HepG2 (cell line): ENCODE data around the gene GPX2. TPM values are rescaled to one million over a fixed set of nuclear protein-coding genes. Genes with fewer than 3 reads are reported as not detected.

ENCODE experiments used
- ATAC-seq: fragments of 200-7000 bp; cut with Tn5 transposase; 3 replicates; pipeline ENCODE4 v1.9.1; 2020; ENCODE audit warnings: mild to moderate bottlenecking, moderate library complexity
- BruUV-seq: library from RNA; stranded (reverse); fragments of 400-500 nt; replicated peaks from 2 replicates; lab custom pipeline; 2021; lab: Mats Ljungman, UMichigan
- CTCF ChIA-PET: fragments of 300-600 bp; formaldehyde crosslinking; extraction: SDS; loops from one replicate; lab custom pipeline; 2021; ENCODE audit warnings: low total read pairs, inconsistent platforms, low intra/inter-chr PET ratio; lab: Yijun Ruan, JAX
- POLR2A ChIA-PET: fragments of 350-600 bp; sonication (Branson Sonifier 250); formaldehyde crosslinking; loops from one replicate; lab custom pipeline; 2020; ENCODE audit warnings: antibody characterized with exemption, inconsistent platforms; lab: Yijun Ruan, JAX
- DNase-seq: peaks from one replicate; pipeline ENCODE4 v3.0.0-alpha.2; 2015; ENCODE audit warnings: low spot score
- FAIRE-seq: peaks from 3 replicates; lab custom pipeline; 2011; peaks lifted over from hg19 to GRCh38; lab: Jason Lieb, UNC
- H2AFZ ChIP-seq: one replicate; pipeline ENCODE4 v1.6.1; 2011; ENCODE audit warnings: low read length, inconsistent platforms
- H3K27ac ChIP-seq: fragments of 300-600 bp; 3 replicates; pipeline ENCODE4 v1.8.0; 2011; ENCODE audit warnings: mixed run types, mild to moderate bottlenecking, mixed read lengths, low read length, inconsistent platforms; ENCODE audit not compliant: insufficient read depth; ENCODE audit errors: extremely low read length
- H3K27me3 ChIP-seq, 2 experiments: fragments of 200-600 bp in 1 of 2; 2 replicates in 1 of 2; 3 replicates in 1 of 2; pipeline versions ENCODE4 v1.6.0 to v1.8.0; 2011; ENCODE audit warnings: low read length in 2 of 2, mild to moderate bottlenecking in 2 of 2, moderate library complexity in 2 of 2, inconsistent platforms in 1 of 2; ENCODE audit not compliant: insufficient read depth in 2 of 2, control insufficient read depth in 1 of 2
- H3K36me3 ChIP-seq, 2 experiments: fragments of 200-600 bp in 1 of 2; replicated peaks in 1 of 2; 2 replicates in 1 of 2; 3 replicates in 1 of 2; pipeline versions ENCODE4 v1.5.1 to v1.8.0; 2011; ENCODE audit warnings: low read length in 2 of 2, inconsistent platforms in 1 of 2; ENCODE audit not compliant: insufficient read depth in 2 of 2, control insufficient read depth in 1 of 2
- H3K4me1 ChIP-seq: 2 replicates; pipeline ENCODE4 v1.5.1; 2012; ENCODE audit warnings: low read length, inconsistent platforms; ENCODE audit not compliant: insufficient read depth
- H3K4me2 ChIP-seq: 2 replicates; pipeline ENCODE4 v1.6.0; 2011; ENCODE audit warnings: low read depth, low read length, inconsistent platforms
- H3K4me3 ChIP-seq, 3 experiments: fragments of 200-600 bp in 1 of 3; sonication (generic), shearing (Covaris generic) in 1 of 3; replicated peaks in 1 of 3; 2 replicates each; pipeline ENCODE4 v1.5.1; 2011 to 2016; ENCODE audit warnings: low read length in 3 of 3, inconsistent platforms in 2 of 3, low read depth in 2 of 3, mild to moderate bottlenecking in 2 of 3, control low read depth in 1 of 3, mixed read lengths in 1 of 3; ENCODE audit not compliant: insufficient read depth in 1 of 3
- H3K79me2 ChIP-seq: one replicate; pipeline ENCODE4 v1.6.1; 2011; ENCODE audit warnings: low read length, inconsistent platforms; ENCODE audit not compliant: insufficient read depth
- H3K9ac ChIP-seq: 2 replicates; pipeline ENCODE4 v1.6.0; 2011; ENCODE audit warnings: mild to moderate bottlenecking, low read depth, low read length, inconsistent platforms; ENCODE audit not compliant: insufficient read depth
- H3K9me3 ChIP-seq: 2 replicates; pipeline ENCODE4 v1.5.1; 2012; ENCODE audit warnings: mild to moderate bottlenecking, low read length
- H4K20me1 ChIP-seq: 2 replicates; pipeline ENCODE4 v1.6.0; 2011; ENCODE audit warnings: inconsistent platforms, mild to moderate bottlenecking, low read length, moderate library complexity; ENCODE audit not compliant: insufficient read depth
- BORCS8-MEF2B ChIP-seq: sonication (generic); formaldehyde crosslinking; IDR thresholded peaks from 2 replicates; pipeline ENCODE4 v1.8.0; 2022; ENCODE audit warnings: mild to moderate bottlenecking, missing genetic modification reagents
- CC2D1A ChIP-seq: sonication (generic); formaldehyde crosslinking; IDR thresholded peaks from 2 replicates; pipeline ENCODE4 v1.8.1; 2023; ENCODE audit warnings: mild to moderate bottlenecking, missing genetic modification reagents
- CENPX ChIP-seq: sonication (generic); formaldehyde crosslinking; IDR thresholded peaks from 2 replicates; pipeline ENCODE4 v1.9.0; 2021; ENCODE audit warnings: mild to moderate bottlenecking, missing genetic modification reagents, moderate library complexity
- KDM5B ChIP-seq: sonication (generic); formaldehyde crosslinking; IDR thresholded peaks from 2 replicates; pipeline ENCODE4 v1.4.0; 2020; ENCODE audit warnings: missing genetic modification reagents, mild to moderate bottlenecking, borderline replicate concordance
- NFE2L1 ChIP-seq: sonication (generic); formaldehyde crosslinking; IDR thresholded peaks from 2 replicates; pipeline ENCODE4 v1.4.0; 2020; ENCODE audit warnings: missing genetic modification reagents, mild to moderate bottlenecking, borderline replicate concordance
- PRDM10 ChIP-seq: sonication (generic); formaldehyde crosslinking; IDR thresholded peaks from 2 replicates; pipeline ENCODE4 v1.4.0; 2020; ENCODE audit warnings: low read depth, missing genetic modification reagents
- RARG ChIP-seq: sonication (generic); formaldehyde crosslinking; IDR thresholded peaks from 2 replicates; pipeline ENCODE4 v1.4.0; 2020; ENCODE audit warnings: low read depth, mild to moderate bottlenecking, missing genetic modification reagents
- SIN3A ChIP-seq: IDR thresholded peaks from 2 replicates; pipeline ENCODE4 v1.6.1; 2011; ENCODE audit warnings: low read depth, mild to moderate bottlenecking, control low read depth, low read length, borderline replicate concordance
- SMAD3 ChIP-seq: sonication (generic); formaldehyde crosslinking; IDR thresholded peaks from 2 replicates; pipeline ENCODE4 v1.4.0; 2020; ENCODE audit warnings: missing genetic modification reagents
- SSRP1 ChIP-seq: IDR thresholded peaks from 2 replicates; pipeline ENCODE4 v1.6.1; 2016; ENCODE audit warnings: control low read depth
- TGIF2 ChIP-seq: IDR thresholded peaks from 2 replicates; pipeline ENCODE4 v1.6.1; 2016; ENCODE audit warnings: control low read depth, missing compliant biosample characterization
- THAP8 ChIP-seq: sonication (generic); formaldehyde crosslinking; IDR thresholded peaks from 2 replicates; pipeline ENCODE4 v1.5.1; 2020; ENCODE audit warnings: missing genetic modification reagents, mild to moderate bottlenecking, borderline replicate concordance
- ZNF589 ChIP-seq: sonication (generic); formaldehyde crosslinking; conservative IDR thresholded peaks from 2 replicates; pipeline ENCODE4 v1.8.0; 2022; ENCODE audit warnings: mild to moderate bottlenecking, moderate library complexity, missing genetic modification reagents
- ZNF678 ChIP-seq: sonication (generic); formaldehyde crosslinking; IDR thresholded peaks from 2 replicates; pipeline ENCODE4 v1.4.0; 2020; ENCODE audit warnings: mild to moderate bottlenecking, missing genetic modification reagents
- ZNF713 ChIP-seq: sonication (generic); formaldehyde crosslinking; IDR thresholded peaks from 2 replicates; pipeline ENCODE4 v1.4.0; 2020; ENCODE audit warnings: mild to moderate bottlenecking, missing genetic modification reagents
- WGBS: methylation state at CpG from one replicate; pipeline ENCODE4 v1.1.6; 2017; ENCODE audit warnings: low lambda C conversion rate; 5-methylcytosine and 5-hydroxymethylcytosine counted together
- in situ Hi-C: cut with HindIII; loops from 2 replicates; pipeline ENCODE4 v1.10.0; 2017; ENCODE audit warnings: low pct_unique_long_range_greater_than_20kb; ENCODE audit not compliant: extremely low pct_ligation_motif_present
- intact Hi-C: fragments of 100-400 bp; cut with micrococcal nuclease; formaldehyde crosslinking; loops from one replicate; pipeline ENCODE4 v1.10.0; 2022; ENCODE audit not compliant: unreplicated experiment
- polyA plus RNA-seq, 8 experiments: library from polyadenylated mRNA; depleted of rRNA in 3 of 8; stranded (reverse) in 7 of 8; unstranded in 1 of 8; fragments of >200 nt; fragmentation: Illumina TruSeq in 4 of 8; extraction: Trizol in 4 of 8; gene quantifications; 2 replicates each; pipeline versions ENCODE4 v1.2.1 to v1.2.3, GENCODE V29; 2011 to 2016; ENCODE audit warnings: low read depth in 4 of 8, missing spikeins in 1 of 8, mixed read lengths in 1 of 8; ENCODE audit not compliant: insufficient read depth in 1 of 8
- total RNA-seq, 5 experiments: library from RNA; depleted of rRNA; stranded (reverse); fragments of >200 nt; fragmentation: Illumina TruSeq; extraction: Trizol; gene quantifications; 2 replicates each; pipeline ENCODE4 v1.2.3, GENCODE V29; 2016; ENCODE audit warnings: low read depth in 1 of 5

The GPX2 gene
- total and polyA plus RNA-seq, 2 of the 13 experiments (the other 11 are each of a cell fraction or from before 2014, with no cell fraction given) = 526 to 674 TPM

GRCh38 chr14:64987438-64987767 lies 44.9 kb upstream of the GPX2 start (continued):
- TF ChIP-seq RARG (CRISPR knock-in tag) (no peak), NFE2L1 (CRISPR knock-in tag) (0 out of 2 replicates have a peak, but pooled peaks have one; percentile 10), ZNF678 (0 out of 2 replicates have a peak, but pooled peaks have one; percentile 22), THAP8 (0 out of 2 replicates have a peak, but pooled peaks have one; percentile 4), SMAD3 (CRISPR knock-in tag) (0 out of 2 replicates have a peak, but pooled peaks have one; percentile 9), KDM5B (CRISPR knock-in tag) (0 out of 2 replicates have a peak, but pooled peaks have one; percentile 5), TGIF2 (CRISPR knock-in tag) (peak; percentile 13; the same call in 1 of the 2 replicates), BORCS8-MEF2B (CRISPR knock-in tag) (no peak), SIN3A (0 out of 2 replicates have a peak, but pooled peaks have one; percentile 24), SSRP1 (peak; percentile 17; the same call in 1 of the 2 replicates)

GRCh38 chr14:64986648-64987437 lies 44.3 kb upstream of the GPX2 start, which contains the start of gene FNTB:
Gene FNTB (plus strand): TSS chr14:64986895. CDS start chr14:64986954, 59 bp downstream.
- intact Hi-C loops = loop anchor here (1.0 to 5.0 kb wide), 3 partner anchors 33 to 115 kb away; partner anchors contain the start of genes CHURC1 and MAX
- TF ChIP-seq PRDM10 (no peak), ZNF589 (0 out of 2 replicates have a peak, but pooled peaks have one; percentile 89), ZNF713 (no peak), CENPX (CRISPR knock-in tag) (no peak), CC2D1A (CRISPR knock-in tag) (no peak)

More at GRCh38 chr14:64986648-64987437, 44.3 kb upstream of the GPX2 start, which contains the start of gene FNTB:
- Histone ChIP-seq H3K4me3 (peak within 1 kb of the TSS; percentile 63 to 86 (median 83)), H3K4me1 (peaks cover 55% of the 10 kb centered on the region), H3K79me2 (peaks cover 43% of the 10 kb centered on the region), H3K9ac (peak within 1 kb of the TSS; percentile 85), H3K27ac (peak within 1 kb of the TSS; percentile 88), H3K4me2 (peak within 1 kb of the TSS; percentile 88), H3K9me3 (no peaks in the 10 kb centered on the region), H2AFZ (peak within 1 kb of the TSS; percentile 77), H3K27me3 (no peaks in the 10 kb centered on the region), H4K20me1 (no peaks in the 10 kb centered on the region), H3K36me3 (no peaks in the 10 kb centered on the region; a peak in 1 of 5 replicates)
- peak; percentile 99 for ATAC-seq
- in situ Hi-C loops = loop anchor here (10.0 kb wide), 1 partner anchor 162 kb away; no protein-coding TSS in a partner anchor
- peak; percentile 92 for DNase-seq
- POLR2A ChIA-PET = interaction anchor here (0.7 to 2.6 kb wide), 20 partner anchors 9 to 428 kb away, joined by 3 to 54 read pairs (median 4); partner anchors contain the start of genes CHURC1, GPX2 and MAX
- BruUV-seq = TSS peak; percentile 90
- 1% methylated on average over 56 of the region's 65 CpGs for WGBS
- CTCF ChIA-PET = interaction anchor here (1.3 kb wide), 1 partner anchor 33 kb away, joined by 12 read pairs; no protein-coding TSS in a partner anchor
- FAIRE-seq = peak; percentile 89
